MM.1S (cell line): Measurements from ENCODE around the gene PTH2R.

Experiments used
- DNase-seq: peaks from one replicate; pipeline ENCODE4 v3.0.0-alpha.2; 2015
- H2AFZ ChIP-seq: fragments of 300-600 bp; sonication (generic); 2 replicates; pipeline ENCODE4 v1.6.0; 2016; ENCODE audit warnings: antibody characterized with exemption, low read length
- H3F3A ChIP-seq: fragments of 300-600 bp; sonication (generic); 2 replicates; pipeline ENCODE4 v1.6.1; 2016; ENCODE audit warnings: mild to moderate bottlenecking, antibody characterized with exemption, low read length, moderate library complexity, mixed read lengths; ENCODE audit not compliant: insufficient read depth
- H3K27ac ChIP-seq: fragments of 300-600 bp; sonication (generic); 2 replicates; pipeline ENCODE4 v1.5.1; 2016; ENCODE audit warnings: mild to moderate bottlenecking, low read length
- H3K27me3 ChIP-seq: fragments of 300-600 bp; sonication (generic); replicated peaks from 2 replicates; pipeline ENCODE4 v1.6.0; 2016; ENCODE audit warnings: low read length; ENCODE audit not compliant: insufficient read depth
- H3K36me3 ChIP-seq: fragments of 300-600 bp; sonication (generic); replicated peaks from 2 replicates; pipeline ENCODE4 v1.6.1; 2016; ENCODE audit warnings: mild to moderate bottlenecking, low read length, mixed read lengths; ENCODE audit not compliant: insufficient read depth
- H3K4me1 ChIP-seq: fragments of 300-600 bp; sonication (generic); 2 replicates; pipeline ENCODE4 v1.6.1; 2016; ENCODE audit warnings: low read length, mixed read lengths
- H3K4me2 ChIP-seq: fragments of 300-600 bp; sonication (generic); 2 replicates; pipeline ENCODE4 v1.6.0; 2016; ENCODE audit warnings: low read depth, low read length
- H3K4me3 ChIP-seq: fragments of 300-600 bp; sonication (generic); 2 replicates; pipeline ENCODE4 v1.5.1; 2016; ENCODE audit warnings: low read length, mixed read lengths
- H3K79me2 ChIP-seq: fragments of 300-600 bp; sonication (generic); 2 replicates; pipeline ENCODE4 v1.6.1; 2016; ENCODE audit warnings: mixed run types, low read length, mixed read lengths
- H3K9ac ChIP-seq: fragments of 300-600 bp; sonication (generic); 2 replicates; pipeline ENCODE4 v1.6.1; 2016; ENCODE audit warnings: low read length, mixed read lengths
- H3K9me2 ChIP-seq: fragments of 300-600 bp; sonication (generic); replicated peaks from 2 replicates; pipeline ENCODE4 v1.6.1; 2016; ENCODE audit warnings: mild to moderate bottlenecking, low read length, mixed read lengths; ENCODE audit not compliant: insufficient read depth
- H3K9me3 ChIP-seq: fragments of 300-600 bp; sonication (generic); replicated peaks from 2 replicates; pipeline ENCODE4 v1.6.1; 2016; ENCODE audit warnings: mild to moderate bottlenecking, low read length, mixed read lengths; ENCODE audit not compliant: insufficient read depth
- H4K20me1 ChIP-seq: fragments of 300-600 bp; sonication (generic); 2 replicates; pipeline ENCODE4 v1.6.1; 2016; ENCODE audit warnings: mild to moderate bottlenecking, low read length, moderate library complexity, mixed read lengths; ENCODE audit not compliant: insufficient read depth
- EZH2 ChIP-seq: fragments of 300-600 bp; sonication (generic); optimal IDR thresholded peaks from 2 replicates; pipeline ENCODE3; 2017; ENCODE audit warnings: low read depth, mild to moderate bottlenecking, antibody characterized with exemption, low read length, mixed read lengths
- EZH2phosphoT487 ChIP-seq: fragments of 300-600 bp; sonication (generic); IDR thresholded peaks from 2 replicates; pipeline ENCODE4 v1.6.1; 2018; ENCODE audit warnings: antibody characterized with exemption, low read length
- TF ChIP-seq, protein P1 (sequence below): fragments of 300-600 bp; sonication (generic); IDR thresholded peaks from 2 replicates; pipeline ENCODE4 v1.5.1; 2016; ENCODE audit warnings: antibody characterized with exemption, low read length, mixed read lengths

Gene PTH2R

DNA sequence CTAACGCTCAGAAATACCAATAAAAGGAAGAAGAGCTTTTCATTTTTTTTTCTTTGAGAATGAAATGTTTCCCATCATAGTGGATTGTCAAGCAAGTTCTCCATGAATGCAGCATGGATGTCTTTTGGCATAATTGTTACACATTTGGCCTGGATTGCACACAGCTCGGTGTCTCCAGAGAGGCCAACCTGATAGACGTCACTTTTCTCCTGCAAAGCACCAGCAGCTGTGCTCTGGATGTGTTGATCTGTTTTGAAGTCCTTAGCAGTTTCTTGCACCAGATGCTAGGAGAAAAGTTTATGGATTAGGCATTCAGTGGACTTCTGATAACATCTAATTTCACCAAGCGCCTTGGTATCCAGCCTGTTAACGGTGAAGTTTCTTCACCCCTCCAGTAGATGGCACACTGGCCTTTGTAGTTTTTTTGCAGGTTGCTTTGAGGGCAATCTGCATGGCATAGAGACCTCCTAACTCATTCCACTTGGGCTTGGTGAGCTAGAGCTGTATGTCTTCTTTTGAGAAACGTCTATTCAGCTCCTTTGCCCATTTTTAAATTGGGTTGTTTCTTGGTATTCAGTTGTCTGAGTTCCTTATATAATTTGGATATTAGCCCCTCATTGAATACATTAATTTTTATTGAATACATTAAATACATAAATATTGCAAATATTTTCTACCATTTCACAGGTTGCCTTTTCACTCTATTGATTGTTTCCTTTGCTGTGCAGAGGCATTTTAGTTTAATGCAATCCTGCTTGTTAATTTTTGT, 59.7 kb downstream of the PTH2R start:
- peak; percentile 70 for DNase-seq
- Histone ChIP-seq H3K4me2 (no peak overlapping the region), H2AFZ (no peak overlapping the region), H3K9me2 (no peaks in the 10 kb centered on the region), H3K79me2 (no peaks in the 10 kb centered on the region), H4K20me1 (no peaks in the 10 kb centered on the region), H3K4me1 (no peaks in the 10 kb centered on the region), H3K27ac (no peak overlapping the region), H3K9ac (no peak overlapping the region), H3K36me3 (no peaks in the 10 kb centered on the region), H3K27me3 (no peaks in the 10 kb centered on the region), H3K4me3 (no peak overlapping the region), H3F3A (no peaks in the 10 kb centered on the region), H3K9me3 (no peaks in the 10 kb centered on the region)
- no peak for TF ChIP-seq EZH2
- TF ChIP-seq, protein P1, sequence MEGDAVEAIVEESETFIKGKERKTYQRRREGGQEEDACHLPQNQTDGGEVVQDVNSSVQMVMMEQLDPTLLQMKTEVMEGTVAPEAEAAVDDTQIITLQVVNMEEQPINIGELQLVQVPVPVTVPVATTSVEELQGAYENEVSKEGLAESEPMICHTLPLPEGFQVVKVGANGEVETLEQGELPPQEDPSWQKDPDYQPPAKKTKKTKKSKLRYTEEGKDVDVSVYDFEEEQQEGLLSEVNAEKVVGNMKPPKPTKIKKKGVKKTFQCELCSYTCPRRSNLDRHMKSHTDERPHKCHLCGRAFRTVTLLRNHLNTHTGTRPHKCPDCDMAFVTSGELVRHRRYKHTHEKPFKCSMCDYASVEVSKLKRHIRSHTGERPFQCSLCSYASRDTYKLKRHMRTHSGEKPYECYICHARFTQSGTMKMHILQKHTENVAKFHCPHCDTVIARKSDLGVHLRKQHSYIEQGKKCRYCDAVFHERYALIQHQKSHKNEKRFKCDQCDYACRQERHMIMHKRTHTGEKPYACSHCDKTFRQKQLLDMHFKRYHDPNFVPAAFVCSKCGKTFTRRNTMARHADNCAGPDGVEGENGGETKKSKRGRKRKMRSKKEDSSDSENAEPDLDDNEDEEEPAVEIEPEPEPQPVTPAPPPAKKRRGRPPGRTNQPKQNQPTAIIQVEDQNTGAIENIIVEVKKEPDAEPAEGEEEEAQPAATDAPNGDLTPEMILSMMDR = peak; percentile 81
- TF ChIP-seq EZH2phosphoT487 = no peak

DNA sequence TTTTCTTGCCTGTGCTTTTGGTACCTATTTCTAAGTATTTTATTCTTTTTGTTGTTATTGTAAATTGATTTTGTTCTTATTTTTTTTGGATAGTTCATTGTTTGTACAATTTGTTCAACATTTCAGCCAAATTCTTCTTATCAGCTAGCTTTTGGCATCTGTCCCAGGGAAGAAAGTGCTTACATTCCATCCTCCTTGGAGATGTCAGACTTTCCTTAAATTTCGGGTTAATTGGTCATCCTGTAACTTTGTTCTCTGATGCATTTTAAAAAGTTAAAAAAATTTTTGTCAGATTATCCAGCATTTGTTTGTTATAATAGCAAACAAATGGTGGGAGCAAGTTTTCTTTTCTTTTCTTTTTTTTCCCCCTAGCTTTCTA, 60.3 kb downstream of the PTH2R start:
- no peaks in the 10 kb centered on the region for H3K27me3 ChIP-seq
- no peaks in the 10 kb centered on the region for H3F3A ChIP-seq
- no peak for TF ChIP-seq EZH2phosphoT487
- H3K79me2 ChIP-seq = no peaks in the 10 kb centered on the region
- DNase-seq = no peak
- H2AFZ ChIP-seq = no peak overlapping the region
- H3K4me2 ChIP-seq = no peak overlapping the region
- no peaks in the 10 kb centered on the region for H3K9me3 ChIP-seq
- no peak overlapping the region for H3K4me3 ChIP-seq
- H3K27ac ChIP-seq = no peak overlapping the region
- no peak overlapping the region for H3K9ac ChIP-seq
- H3K9me2 ChIP-seq = no peaks in the 10 kb centered on the region
- H3K4me1 ChIP-seq = no peaks in the 10 kb centered on the region
- no peaks in the 10 kb centered on the region for H3K36me3 ChIP-seq
- no peaks in the 10 kb centered on the region for H4K20me1 ChIP-seq

DNA sequence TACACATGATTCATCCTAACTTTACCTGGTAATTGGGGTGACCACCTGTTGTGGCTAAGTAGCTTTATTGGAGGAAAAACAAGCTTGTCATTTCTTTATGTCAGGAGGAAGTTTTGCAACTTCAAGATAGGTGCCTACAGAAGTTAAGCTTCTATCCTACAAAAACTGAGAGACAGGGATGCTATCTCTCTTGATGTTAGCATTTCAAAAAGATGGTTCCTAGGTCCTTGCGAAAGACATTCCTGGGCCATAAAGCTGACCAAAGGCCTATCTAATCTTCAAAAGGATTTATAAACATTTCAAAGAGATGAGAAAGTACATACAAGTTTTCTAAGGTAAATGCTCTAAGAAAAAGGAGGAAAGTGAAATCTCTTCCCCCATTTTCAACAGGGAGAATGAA, 61.0 kb downstream of the PTH2R start:
- no peaks in the 10 kb centered on the region for H4K20me1 ChIP-seq
- no peak for DNase-seq
- H3K36me3 ChIP-seq = no peaks in the 10 kb centered on the region
- no peaks in the 10 kb centered on the region for H3K79me2 ChIP-seq
- H3K4me3 ChIP-seq = no peak overlapping the region
- no peak overlapping the region for H3K4me2 ChIP-seq
- H3K4me1 ChIP-seq = no peaks in the 10 kb centered on the region
- H3K9me2 ChIP-seq = no peaks in the 10 kb centered on the region
- TF ChIP-seq EZH2 (no peak), EZH2phosphoT487 (no peak)
- TF ChIP-seq, protein P1 = no peak
- no peaks in the 10 kb centered on the region for H3K27me3 ChIP-seq
- no peaks in the 10 kb centered on the region for H3F3A ChIP-seq
- no peak overlapping the region for H2AFZ ChIP-seq
- H3K9ac ChIP-seq = no peak overlapping the region
- no peak overlapping the region for H3K27ac ChIP-seq
- H3K9me3 ChIP-seq = no peaks in the 10 kb centered on the region

DNA sequence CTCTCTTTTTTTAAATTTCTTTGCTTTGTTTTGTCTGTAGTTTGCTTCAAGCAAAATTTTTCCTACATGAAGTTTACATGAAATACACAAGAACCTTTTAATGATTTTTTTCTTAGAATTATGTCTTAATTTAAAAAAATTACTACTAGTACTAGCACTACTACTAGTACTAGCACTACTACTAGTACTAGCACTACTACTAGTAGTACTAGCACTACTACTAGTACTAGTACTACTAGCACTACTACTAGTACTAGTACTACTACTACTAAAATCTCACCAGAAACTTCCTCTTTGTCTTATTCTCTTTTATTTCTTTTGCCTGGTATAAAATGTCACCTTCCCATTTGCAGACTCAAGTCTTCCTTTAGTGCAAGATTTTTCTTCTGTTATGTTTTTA, 71.1 kb downstream of the PTH2R start:
- Histone ChIP-seq H3K27me3 (no peaks in the 10 kb centered on the region), H3K9me3 (no peaks in the 10 kb centered on the region), H3K4me2 (no peak overlapping the region), H3K4me3 (no peak overlapping the region), H3K36me3 (no peaks in the 10 kb centered on the region), H4K20me1 (no peaks in the 10 kb centered on the region), H2AFZ (no peak overlapping the region), H3K4me1 (peaks cover 6% of the 10 kb centered on the region), H3F3A (no peaks in the 10 kb centered on the region), H3K9ac (no peak overlapping the region), H3K79me2 (no peaks in the 10 kb centered on the region), H3K27ac (no peak overlapping the region), H3K9me2 (no peaks in the 10 kb centered on the region)
- no peak for DNase-seq
- TF ChIP-seq EZH2phosphoT487 (no peak), EZH2 (no peak)
- TF ChIP-seq, protein P1 = no peak
